Endothelial cell of umbilical vein (primary cell): Measurements from ENCODE around the gene POLR3G. TPM values are rescaled to one million over a fixed set of nuclear protein-coding genes. Genes with fewer than 3 reads are reported as not detected.

Source experiments
- Bru-seq: library from RNA; stranded (reverse); fragments of 400-500 nt; gene quantifications from one replicate; lab custom pipeline; 2021; lab: Mats Ljungman, UMichigan
- BruChase-seq, 2 experiments: library from RNA; stranded (reverse); fragments of 400-500 nt; gene quantifications; one replicate each; lab custom pipeline; 2021; lab: Mats Ljungman, UMichigan
- BruUV-seq: library from RNA; stranded (reverse); fragments of 400-500 nt; replicated peaks from 2 replicates; lab custom pipeline; 2021; lab: Mats Ljungman, UMichigan
- CTCF ChIA-PET: fragments of 300-600, 350-600 bp; sonication (Branson Sonifier 250); formaldehyde crosslinking; loops from one replicate; lab custom pipeline; 2021; ENCODE audit warnings: antibody characterized with exemption, inconsistent platforms; lab: Charles Lee
- POLR2A ChIA-PET: fragments of 300-600, 350-600 bp; sonication (Branson Sonifier 250); formaldehyde crosslinking; loops from one replicate; lab custom pipeline; 2021; ENCODE audit warnings: antibody characterized with exemption, inconsistent platforms; lab: Charles Lee
- DNase-seq: peaks from one replicate; pipeline ENCODE4 v3.0.0-alpha.2; 2011; ENCODE audit warnings: low read depth, low spot score
- FAIRE-seq: peaks from 2 replicates; lab custom pipeline; 2011; peaks lifted over from hg19 to GRCh38; lab: Jason Lieb, UNC
- H2AFZ ChIP-seq: 2 replicates; pipeline ENCODE4 v1.6.0; 2012; ENCODE audit warnings: low read depth, low read length, control low read depth, inconsistent platforms
- H3K27ac ChIP-seq: 2 replicates; pipeline ENCODE4 v1.5.1; 2011; ENCODE audit warnings: low read depth, mild to moderate bottlenecking, control low read depth, low read length, moderate library complexity; ENCODE audit not compliant: insufficient read depth
- H3K27me3 ChIP-seq, 2 experiments: 2 replicates each; pipeline versions ENCODE4 v1.6.0 to v1.6.1; 2011; ENCODE audit warnings: low read length in 2 of 2, mixed read lengths in 1 of 2; ENCODE audit not compliant: control insufficient read depth in 2 of 2, insufficient read depth in 2 of 2
- H3K36me3 ChIP-seq, 2 experiments: 2 replicates in 1 of 2; 3 replicates in 1 of 2; pipeline ENCODE4 v1.5.1; 2011; ENCODE audit warnings: low read length in 2 of 2, mild to moderate bottlenecking in 1 of 2, moderate library complexity in 1 of 2; ENCODE audit not compliant: control insufficient read depth in 2 of 2, insufficient read depth in 2 of 2; ENCODE audit errors: extremely low read depth in 1 of 2
- H3K4me1 ChIP-seq: 3 replicates; pipeline ENCODE4 v1.5.1; 2011; ENCODE audit warnings: mild to moderate bottlenecking, low read length; ENCODE audit not compliant: control insufficient read depth, insufficient read depth; ENCODE audit errors: extremely low read depth
- H3K4me2 ChIP-seq: 2 replicates; pipeline ENCODE4 v1.6.1; 2011; ENCODE audit warnings: low read length, control low read depth, mixed read lengths; ENCODE audit not compliant: insufficient read depth
- H3K4me3 ChIP-seq, 3 experiments: fragments of 200-600 bp in 1 of 3; sonication (generic), shearing (Covaris generic) in 1 of 3; replicated peaks in 1 of 3; 2 replicates each; pipeline ENCODE4 v1.5.1; 2011 to 2016; ENCODE audit warnings: control low read depth in 3 of 3, low read length in 3 of 3, mild to moderate bottlenecking in 2 of 3, inconsistent platforms in 1 of 3, low read depth in 1 of 3, moderate library complexity in 1 of 3; ENCODE audit not compliant: insufficient read depth in 1 of 3
- H3K79me2 ChIP-seq: 2 replicates; pipeline ENCODE4 v1.6.0; 2012; ENCODE audit warnings: low read length, inconsistent platforms; ENCODE audit not compliant: control insufficient read depth, insufficient read depth
- H3K9ac ChIP-seq: replicated peaks from 2 replicates; pipeline ENCODE3; 2011; ENCODE audit warnings: low read length, control low read depth; ENCODE audit not compliant: insufficient read depth; ENCODE audit errors: extremely low read depth
- H3K9me1 ChIP-seq: replicated peaks from 3 replicates; pipeline ENCODE4 v1.6.0; 2011; ENCODE audit warnings: mild to moderate bottlenecking, low read length; ENCODE audit not compliant: control insufficient read depth, insufficient read depth; ENCODE audit errors: extremely low read depth
- H3K9me3 ChIP-seq: replicated peaks from 2 replicates; pipeline ENCODE4 v1.5.1; 2012; ENCODE audit warnings: low read length, inconsistent platforms; ENCODE audit not compliant: control insufficient read depth, insufficient read depth
- H4K20me1 ChIP-seq: replicated peaks from 2 replicates; pipeline ENCODE3; 2011; ENCODE audit warnings: mild to moderate bottlenecking, low read length; ENCODE audit not compliant: control insufficient read depth, insufficient read depth; ENCODE audit errors: extremely low read depth
- EZH2 ChIP-seq: IDR thresholded peaks from 2 replicates; pipeline ENCODE4 v1.6.1; 2012; ENCODE audit warnings: borderline replicate concordance, low read depth, mild to moderate bottlenecking, moderate library complexity, low read length, inconsistent platforms; ENCODE audit not compliant: severe bottlenecking
- FOS ChIP-seq: IDR thresholded peaks from 2 replicates; pipeline ENCODE4 v1.6.1; 2011; ENCODE audit warnings: mild to moderate bottlenecking, low read length, moderate library complexity, borderline replicate concordance; ENCODE audit not compliant: insufficient read depth
- GATA2 ChIP-seq: IDR thresholded peaks from 2 replicates; pipeline ENCODE4 v1.7.0; 2011; ENCODE audit warnings: low read depth, mild to moderate bottlenecking, moderate library complexity, mixed read lengths, low read length; ENCODE audit not compliant: insufficient read length, insufficient read depth
- JUN ChIP-seq: IDR thresholded peaks from 2 replicates; pipeline ENCODE4 v1.6.1; 2011; ENCODE audit warnings: borderline replicate concordance, low read depth; ENCODE audit not compliant: insufficient read length, insufficient read depth
- MAX ChIP-seq: IDR thresholded peaks from 2 replicates; pipeline ENCODE4 v1.6.1; 2011; ENCODE audit not compliant: insufficient read depth, insufficient read length
- MYC ChIP-seq: IDR thresholded peaks from one replicate; pipeline ENCODE4 v1.6.1; 2011; ENCODE audit warnings: mild to moderate bottlenecking, low read depth, low read length
- POLR2A ChIP-seq: IDR thresholded peaks from 2 replicates; pipeline ENCODE4 v1.6.1; 2012; ENCODE audit warnings: low read depth, mild to moderate bottlenecking, control low read depth, low read length
- POLR2AphosphoS5 ChIP-seq: IDR thresholded peaks from 2 replicates; pipeline ENCODE4 v1.6.1; 2012; ENCODE audit warnings: low read depth, mild to moderate bottlenecking, control low read depth, low read length, moderate library complexity; ENCODE audit not compliant: insufficient read depth
- dilution Hi-C: fragments of 300-500 bp; cut with MboI; formaldehyde crosslinking; loops from one replicate; pipeline ENCODE4 v1.15.0; 2019; ENCODE audit warnings: low sequenced_read_pairs; ENCODE audit not compliant: extremely low pct_ligation_motif_present
- intact Hi-C: fragments of 100-400 bp; cut with micrococcal nuclease; formaldehyde crosslinking; loops from one replicate; pipeline ENCODE4 v1.10.0; 2022
- long read RNA-seq: library from polyadenylated mRNA; stranded (forward); transcript quantifications from one replicate; pipeline ENCODE4 v2.0.0, GENCODE V29; 2021
- polyA minus RNA-seq, 3 experiments: library from RNA; depleted of rRNA, polyadenylated mRNA; stranded (reverse); fragments of >200 nt; gene quantifications; 1 replicate in 1 of 3; 2 replicates in 2 of 3; pipeline ENCODE4 v1.2.3, GENCODE V29; 2011
- polyA plus RNA-seq, 4 experiments: library from polyadenylated mRNA; depleted of rRNA in 3 of 4; stranded (reverse) in 3 of 4; unstranded in 1 of 4; fragments of >200 nt; gene quantifications; 2 replicates each; pipeline versions ENCODE4 v1.2.1 to v1.2.3, GENCODE V29; 2011 to 2012; ENCODE audit warnings: missing spikeins in 1 of 4
- total RNA-seq: library from RNA; stranded (reverse); gene quantifications from 2 replicates; pipeline ENCODE4 v1.2.3, GENCODE V29; 2021
- TF ChIP-seq, protein P1 (sequence below), 2 donors: IDR thresholded peaks; 1 replicate in 1 of 2; 2 replicates in 1 of 2; pipeline ENCODE4 v1.5.1; 2011; ENCODE audit warnings: low read length in 2 of 2, mild to moderate bottlenecking in 2 of 2, moderate library complexity in 2 of 2, control low read depth in 1 of 2, inconsistent platforms in 1 of 2, low read depth in 1 of 2; ENCODE audit not compliant: insufficient read depth in 1 of 2; ENCODE audit errors: extremely low read depth in 1 of 2

POLR3G gene, protein sequence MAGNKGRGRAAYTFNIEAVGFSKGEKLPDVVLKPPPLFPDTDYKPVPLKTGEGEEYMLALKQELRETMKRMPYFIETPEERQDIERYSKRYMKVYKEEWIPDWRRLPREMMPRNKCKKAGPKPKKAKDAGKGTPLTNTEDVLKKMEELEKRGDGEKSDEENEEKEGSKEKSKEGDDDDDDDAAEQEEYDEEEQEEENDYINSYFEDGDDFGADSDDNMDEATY
- total RNA-seq = 15.0 and 16.7 TPM in 2 replicates
- 8.9 and 15.7 TPM in 2 replicates for polyA plus RNA-seq
- 18.4 and 25.2 TPM in 2 replicates for polyA plus RNA-seq (2011; cell fraction: cytosol; rRNA removed)
- polyA plus RNA-seq (2011; cell fraction: nucleus; rRNA removed) = 9.8 and 10.9 TPM in 2 replicates
- polyA plus RNA-seq (2012) = 68.4 and 83.6 TPM in 2 replicates
- 1.8 and 2.2 TPM in 2 replicates for polyA minus RNA-seq
- polyA minus RNA-seq (2011; cell fraction: cytosol; rRNA and poly(A)+ RNA removed) = 4.7 TPM
- 1.1 and 3.5 TPM in 2 replicates for polyA minus RNA-seq (2011; cell fraction: nucleus; rRNA and poly(A)+ RNA removed)
- Bru-seq, nascent RNA = percentile 62 among the genes with signal in this experiment
- percentile 68 among the genes with signal in this experiment for BruChase-seq, experiment 1, labeled RNA remaining after a 6-hour chase
- BruChase-seq, experiment 2, labeled RNA remaining after a 2-hour chase = percentile 67 among the genes with signal in this experiment
- long read RNA-seq, transcript POLR3G-207 (4 exons, 682 nt) = minor isoform, 8 of 43 reads
- long read RNA-seq, transcript POLR3G-204 (8 exons, 3,251 nt) = minor isoform, 8 of 43 reads
- long read RNA-seq, transcript POLR3G-201 (8 exons, 3,285 nt) = major isoform, 17 of 43 reads
- long read RNA-seq, partial matches to known transcripts = 1 of 43 reads
- long read RNA-seq, other reads (novel, unspliced or antisense) = 9 of 43 reads

GRCh38 chr5:90474235-90475107 lies at the start of gene POLR3G, which contains the start of gene MBLAC2:
Gene POLR3G, plus strand, starts transcription at chr5:90474864. Its CDS starts 10,704 bp downstream, at chr5:90485568.
Gene MBLAC2, minus strand, starts transcription at chr5:90474771. Its CDS starts 479 bp downstream, at chr5:90474292.
- dilution Hi-C loops = no loop called here
- DNase-seq (peak; percentile 94), FAIRE-seq (peak; percentile 90)
- H3K4me3 ChIP-seq = peak within 1 kb of the TSS; percentile 48 to 88 (median 64)
- no peaks in the 10 kb centered on the region for H3K9me1 ChIP-seq
- no peaks in the 10 kb centered on the region for H4K20me1 ChIP-seq
- H3K27me3 ChIP-seq = no peaks in the 10 kb centered on the region
- peaks cover 36% of the 10 kb centered on the region for H3K79me2 ChIP-seq
- no TSS peak for BruUV-seq
- POLR2A ChIA-PET = interaction anchor here (0.6 to 1.1 kb wide), 5 partner anchors 9 to 65 kb away, joined by 3 read pairs; partner anchors contain the start of gene CETN3
- H3K4me2 ChIP-seq = peak within 1 kb of the TSS; percentile 97
- TF ChIP-seq, protein P1, sequence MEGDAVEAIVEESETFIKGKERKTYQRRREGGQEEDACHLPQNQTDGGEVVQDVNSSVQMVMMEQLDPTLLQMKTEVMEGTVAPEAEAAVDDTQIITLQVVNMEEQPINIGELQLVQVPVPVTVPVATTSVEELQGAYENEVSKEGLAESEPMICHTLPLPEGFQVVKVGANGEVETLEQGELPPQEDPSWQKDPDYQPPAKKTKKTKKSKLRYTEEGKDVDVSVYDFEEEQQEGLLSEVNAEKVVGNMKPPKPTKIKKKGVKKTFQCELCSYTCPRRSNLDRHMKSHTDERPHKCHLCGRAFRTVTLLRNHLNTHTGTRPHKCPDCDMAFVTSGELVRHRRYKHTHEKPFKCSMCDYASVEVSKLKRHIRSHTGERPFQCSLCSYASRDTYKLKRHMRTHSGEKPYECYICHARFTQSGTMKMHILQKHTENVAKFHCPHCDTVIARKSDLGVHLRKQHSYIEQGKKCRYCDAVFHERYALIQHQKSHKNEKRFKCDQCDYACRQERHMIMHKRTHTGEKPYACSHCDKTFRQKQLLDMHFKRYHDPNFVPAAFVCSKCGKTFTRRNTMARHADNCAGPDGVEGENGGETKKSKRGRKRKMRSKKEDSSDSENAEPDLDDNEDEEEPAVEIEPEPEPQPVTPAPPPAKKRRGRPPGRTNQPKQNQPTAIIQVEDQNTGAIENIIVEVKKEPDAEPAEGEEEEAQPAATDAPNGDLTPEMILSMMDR (IDR thresholded peaks at IDR 0.05; ENCODE audit: extremely low read depth in 1 of 2, insufficient read depth in 1 of 2, low read depth in 1 of 2, low read length in 2 of 2) = peak; percentile 25 to 66
- no peak for TF ChIP-seq EZH2
- TF ChIP-seq MYC = no peak
- TF ChIP-seq POLR2AphosphoS5 = peak; percentile 91
- no peak for TF ChIP-seq MAX
- peak; percentile 82 for TF ChIP-seq POLR2A
- TF ChIP-seq JUN = no peak
- TF ChIP-seq FOS = no peak
- TF ChIP-seq GATA2 = no peak
- no peaks in the 10 kb centered on the region for H3K9me3 ChIP-seq
- H3K9ac ChIP-seq = peak within 1 kb of the TSS; percentile 66
- intact Hi-C loops = loop anchor here (1.0 to 2.0 kb wide), 3 partner anchors 36 to 65 kb away; partner anchors contain the start of genes CETN3 and LYSMD3
- H2AFZ ChIP-seq = peak within 1 kb of the TSS; percentile 90
- no peak within 1 kb of the TSS for H3K27ac ChIP-seq
- CTCF ChIA-PET = interaction anchor here (1.0 to 5.3 kb wide), 8 partner anchors 9 to 130 kb away, joined by 3 to 38 read pairs (median 5); partner anchors contain the start of genes CETN3 and LYSMD3
- peaks cover 15% of the 10 kb centered on the region for H3K4me1 ChIP-seq
- no peaks in the 10 kb centered on the region for H3K36me3 ChIP-seq
